ENCODE results near the gene SLC4A8.

SLC4A8 gene

GRCh38 chr12:51528852-51529650, 104.4 kb downstream of the SLC4A8 start:
- DNase-seq: no peak

- no peak for DNase-seq
Observed at GRCh38 chr12:51529651-51529970, 105.0 kb downstream of the SLC4A8 start.

DNA sequence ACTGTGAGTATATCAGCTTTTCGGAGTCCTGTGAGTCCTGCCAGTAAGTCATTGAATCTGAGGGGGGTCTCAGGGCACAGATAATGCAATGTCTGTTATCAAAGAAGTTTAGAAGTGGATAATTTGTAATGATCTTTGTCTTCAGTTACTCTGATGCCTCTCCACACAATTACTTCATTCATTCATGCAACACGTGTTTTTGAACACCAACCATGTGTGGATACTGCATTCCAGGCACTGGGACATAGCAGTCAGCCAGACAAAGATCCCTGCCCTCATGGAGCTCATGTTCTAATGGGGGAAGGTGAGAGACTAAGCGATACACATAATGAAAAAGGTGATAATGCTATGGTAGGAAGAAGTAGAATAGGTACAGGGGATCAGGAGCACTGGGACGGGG, 105.6 kb downstream of the SLC4A8 start:
- no peak for DNase-seq

DNA sequence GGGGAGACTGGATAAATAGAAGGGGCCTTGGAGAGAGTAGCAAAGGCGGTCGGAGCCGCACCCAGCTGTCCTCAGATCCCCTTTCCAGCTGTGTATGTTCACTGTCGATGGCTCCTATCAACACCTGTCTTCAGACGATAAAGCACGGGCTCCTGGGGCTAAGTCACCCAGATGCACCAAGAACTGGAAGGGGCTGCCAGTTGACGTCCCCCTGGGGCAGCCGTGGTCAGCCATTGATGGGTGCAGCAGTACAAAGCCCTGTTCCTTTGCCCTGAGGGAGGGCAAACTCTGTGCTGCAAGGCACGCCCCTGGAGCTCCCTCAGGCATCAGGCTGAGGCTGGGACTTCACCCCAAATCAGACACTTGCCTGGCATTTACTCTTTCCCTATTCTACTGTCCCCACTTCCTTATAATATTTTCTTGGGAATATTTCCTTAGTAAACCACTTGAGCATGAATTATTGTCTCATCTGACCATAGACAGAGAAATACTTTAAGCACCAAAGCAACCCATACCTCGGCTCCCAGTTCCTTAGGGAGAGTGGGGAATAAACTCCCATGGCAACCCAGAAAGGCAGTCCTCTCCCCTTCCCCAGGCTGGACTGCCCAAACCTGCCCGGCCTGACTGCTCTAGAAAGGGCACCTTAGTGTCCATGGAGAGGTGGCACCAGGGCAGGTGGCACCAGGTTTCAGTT, 106.8 kb downstream of the SLC4A8 start:
- DNase-seq: no peak

- DNase-seq: peak; percentile 72 to 79
Observed at GRCh38 chr12:51531978-51532497, 107.4 kb downstream of the SLC4A8 start.

- DNase-seq: no peak
Observed at GRCh38 chr12:51533799-51534198, 109.2 kb downstream of the SLC4A8 start.

- no peak for DNase-seq
Observed at GRCh38 chr12:51534216-51535074, 109.8 kb downstream of the SLC4A8 start.

DNA sequence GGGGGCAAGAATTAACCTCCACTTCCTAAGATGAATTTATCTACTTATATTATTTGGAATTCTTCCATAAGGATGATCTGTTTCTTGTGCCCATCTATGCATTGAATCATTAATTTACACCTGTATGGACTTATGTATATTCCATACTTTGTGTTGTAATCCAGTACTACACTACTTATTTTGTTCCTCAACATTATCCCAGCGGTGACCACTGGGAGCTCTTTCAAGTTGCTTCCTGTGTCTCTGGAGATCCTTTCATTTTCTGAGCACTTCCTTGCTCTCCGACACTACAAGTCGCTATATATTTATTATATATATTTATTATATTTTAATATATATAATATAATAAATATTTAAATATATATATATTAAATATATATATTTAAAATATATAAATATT, 111.5 kb downstream of the SLC4A8 start:
- DNase-seq: no peak

DNA sequence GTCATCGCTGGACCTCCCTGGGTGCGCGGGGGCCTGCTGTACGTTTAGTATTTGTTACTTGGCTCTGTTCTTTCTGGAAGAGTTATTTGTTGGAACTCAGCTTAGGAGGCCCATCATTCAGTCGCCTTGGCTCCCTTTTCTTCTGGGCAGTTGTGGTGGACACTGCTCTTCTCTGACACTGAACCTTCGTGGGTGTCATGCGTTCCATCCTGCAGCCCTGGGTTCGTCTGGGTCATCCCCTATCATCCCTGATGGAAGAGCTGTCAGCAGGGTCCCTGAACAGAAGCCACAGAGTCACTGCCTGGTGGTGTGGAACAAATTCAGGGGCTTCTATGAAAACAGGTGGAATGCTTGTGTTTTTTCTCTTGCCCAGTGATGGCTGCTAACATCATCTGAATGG, 113.5 kb downstream of the SLC4A8 start:
- no peak for DNase-seq

GRCh38 chr12:51538599-51538998, 114.0 kb downstream of the SLC4A8 start:
- no peak for DNase-seq

DNA sequence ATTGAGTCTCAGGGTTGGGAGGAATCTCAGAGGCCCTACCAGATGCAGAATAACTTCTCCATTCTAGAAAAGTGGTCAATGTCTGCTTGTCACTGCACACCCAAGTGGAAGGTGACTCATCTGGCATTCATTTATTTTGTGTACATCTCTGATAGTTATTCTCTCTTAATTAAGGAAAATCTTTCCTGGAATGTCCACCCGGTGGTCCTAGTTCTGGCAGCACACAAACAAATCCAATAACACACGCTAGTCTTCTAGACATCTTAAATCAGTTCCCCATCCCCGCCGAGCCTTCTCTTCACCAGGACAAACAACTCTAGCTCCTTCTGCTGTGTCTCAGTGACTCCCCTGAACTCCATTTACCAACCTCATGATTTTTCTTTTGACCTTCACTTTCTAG, 116.4 kb downstream of the SLC4A8 start:
- DNase-seq: no peak

DNA sequence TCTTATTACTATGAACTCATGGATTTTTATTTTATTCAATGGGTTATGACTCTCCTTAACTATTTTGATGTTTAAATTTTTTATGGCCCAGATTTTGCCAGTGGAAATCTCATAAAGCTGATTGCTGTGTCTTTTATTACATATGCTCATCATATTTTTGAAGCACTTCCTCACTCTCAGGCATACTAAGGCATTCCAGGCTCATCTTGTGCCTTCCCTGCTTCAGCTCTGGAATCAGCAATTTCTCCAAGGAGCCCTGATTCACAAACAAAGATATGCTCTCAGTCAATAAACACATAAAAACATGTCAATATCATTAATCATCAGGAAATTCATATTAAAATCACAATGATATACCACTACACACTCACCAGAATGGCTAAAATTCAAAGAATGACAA, 121.5 kb downstream of the SLC4A8 start:
- DNase-seq: no peak

DNA sequence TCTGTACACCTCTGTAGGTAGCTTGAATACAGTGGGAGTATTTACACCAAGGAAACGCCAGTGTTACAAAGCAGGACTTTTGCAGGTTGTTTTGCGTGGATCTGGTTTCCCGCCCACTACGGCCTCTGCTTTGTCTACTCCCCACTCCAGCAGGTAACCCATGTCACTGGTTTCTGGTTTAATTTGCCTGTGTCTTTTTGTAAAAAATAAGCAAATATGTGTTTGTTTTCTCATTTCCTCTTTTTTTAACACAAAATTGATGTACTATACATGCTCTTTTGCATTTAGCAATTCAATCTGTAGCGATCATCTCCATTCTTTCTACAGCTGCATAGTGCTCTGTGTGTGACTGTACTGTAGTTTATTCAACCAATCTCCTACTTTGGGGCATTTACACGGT, 123.0 kb downstream of the SLC4A8 start:
- no peak for DNase-seq

GRCh38 chr12:51548241-51548640, 123.6 kb downstream of the SLC4A8 start:
- DNase-seq: peak; percentile 10 to 36

DNA sequence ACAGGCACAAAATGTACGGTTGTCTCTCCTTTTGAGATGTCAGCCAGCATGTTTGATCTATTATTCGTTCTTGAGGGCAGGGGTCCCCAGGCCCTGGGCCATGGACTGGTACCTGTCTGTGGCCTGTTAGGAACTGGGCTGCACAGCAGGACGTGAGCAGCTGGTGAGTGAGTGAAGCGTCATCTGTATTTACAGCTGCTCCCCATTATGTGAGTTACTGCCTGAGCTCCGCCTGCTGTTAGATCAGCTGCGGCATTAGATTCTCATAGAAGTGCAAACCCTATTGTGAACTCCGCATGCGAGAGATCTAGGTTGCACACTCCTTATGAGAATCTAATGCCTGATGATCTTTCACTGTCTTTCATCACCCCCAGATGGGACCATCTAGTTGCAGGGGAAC, 125.0 kb downstream of the SLC4A8 start:
- DNase-seq: peak; percentile 63 to 89

All from NCI-H2081 (cell line).